GM19324 (cell line): Measurements from ENCODE around the gene FBXO42.
A peak's percentile ranks its signal among the peaks of the same experiment; 100 is the strongest.

ENCODE experiments used
- ATAC-seq: cut with Tn5 transposase; IDR thresholded peaks from one replicate; pipeline ENCODE4 v1.9.1; 2021; ENCODE audit warnings: mild to moderate bottlenecking, moderate library complexity; ENCODE audit not compliant: unreplicated experiment, low FRiP score

Gene FBXO42

DNA sequence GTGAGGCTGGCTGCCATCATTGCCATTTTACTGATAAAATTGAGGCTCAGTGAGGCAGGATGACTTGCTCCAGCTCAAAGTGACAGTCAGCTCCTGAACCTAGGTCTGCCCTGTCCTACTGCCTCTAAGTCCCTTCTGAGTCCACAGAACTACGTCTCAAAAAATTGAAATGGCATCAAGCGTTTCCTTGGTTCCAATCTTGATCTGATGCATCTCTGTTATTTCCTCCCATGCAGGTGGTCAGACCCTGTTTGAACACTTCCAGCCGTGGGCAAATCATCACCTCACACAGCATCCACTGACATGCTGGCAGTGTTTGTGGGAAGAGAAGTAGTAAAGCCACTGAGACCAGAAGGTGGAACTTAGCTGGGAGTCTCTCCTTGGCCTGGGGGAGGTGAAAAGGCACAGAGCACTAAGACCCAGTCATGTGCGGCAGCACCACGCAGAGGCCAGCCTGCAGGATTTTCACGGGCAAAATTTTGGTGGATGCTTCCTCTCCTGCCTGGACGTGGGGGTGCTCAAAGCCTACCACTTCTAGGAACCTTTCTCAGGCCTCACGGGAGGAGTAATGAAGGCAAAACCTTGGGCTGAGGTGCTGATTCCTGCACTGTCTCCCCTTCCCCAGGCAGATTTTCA is 107.5 kb downstream of the FBXO42 start:
- ATAC-seq = no peak

GRCh38 chr1:16243936-16244649 is 108.2 kb downstream of the FBXO42 start:
- no peak for ATAC-seq

DNA sequence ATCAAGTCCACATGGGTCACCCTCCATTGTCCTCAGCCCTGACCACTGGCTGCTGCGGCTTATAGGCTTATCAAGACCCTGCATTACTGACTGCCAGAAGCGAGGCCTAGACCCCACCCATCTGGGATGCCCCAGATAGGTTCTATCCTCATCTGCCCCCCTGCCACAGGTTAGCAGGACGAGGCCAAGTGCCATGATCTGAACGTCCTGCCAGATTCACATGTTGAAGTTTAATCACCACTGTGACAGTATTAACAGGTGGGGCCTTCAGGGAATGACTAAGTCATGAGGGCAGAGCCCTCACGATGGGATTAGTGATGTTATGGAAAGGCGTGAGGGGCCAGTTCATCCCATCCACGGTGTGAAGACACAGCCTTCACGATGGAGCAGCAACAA is 109.1 kb downstream of the FBXO42 start:
- no peak for ATAC-seq

DNA sequence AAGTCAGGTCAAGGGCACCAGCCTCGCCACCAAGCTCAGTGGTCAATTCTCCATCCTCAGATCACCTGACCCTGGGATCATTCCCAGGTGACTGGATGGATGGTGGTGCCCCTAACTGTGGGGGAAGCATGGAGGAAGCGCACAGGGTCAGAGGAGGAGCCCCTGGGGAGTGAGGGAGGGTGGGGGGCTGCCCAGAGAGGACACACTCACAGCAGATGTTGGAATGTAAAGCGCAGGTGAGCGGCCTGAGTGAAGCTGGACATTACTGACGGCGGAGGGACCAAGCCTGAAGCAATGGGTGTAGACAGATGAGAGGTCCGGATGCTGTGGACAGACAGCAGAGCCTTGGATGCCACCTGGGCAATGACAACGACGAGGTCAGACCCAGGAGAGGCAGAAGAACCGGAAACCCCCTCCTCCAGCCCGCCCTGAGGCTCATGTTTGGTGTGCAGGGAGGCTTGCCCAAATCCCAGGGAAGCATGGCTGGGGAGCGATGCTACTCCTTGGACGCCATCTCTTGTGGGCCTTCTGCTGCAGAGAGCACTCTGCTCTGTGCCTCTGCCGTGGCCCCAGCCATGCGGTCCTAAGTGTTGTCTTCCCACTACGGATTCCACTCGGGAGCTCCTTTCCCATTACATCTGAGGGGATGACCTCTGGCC is 109.6 kb downstream of the FBXO42 start:
- no peak for ATAC-seq

DNA sequence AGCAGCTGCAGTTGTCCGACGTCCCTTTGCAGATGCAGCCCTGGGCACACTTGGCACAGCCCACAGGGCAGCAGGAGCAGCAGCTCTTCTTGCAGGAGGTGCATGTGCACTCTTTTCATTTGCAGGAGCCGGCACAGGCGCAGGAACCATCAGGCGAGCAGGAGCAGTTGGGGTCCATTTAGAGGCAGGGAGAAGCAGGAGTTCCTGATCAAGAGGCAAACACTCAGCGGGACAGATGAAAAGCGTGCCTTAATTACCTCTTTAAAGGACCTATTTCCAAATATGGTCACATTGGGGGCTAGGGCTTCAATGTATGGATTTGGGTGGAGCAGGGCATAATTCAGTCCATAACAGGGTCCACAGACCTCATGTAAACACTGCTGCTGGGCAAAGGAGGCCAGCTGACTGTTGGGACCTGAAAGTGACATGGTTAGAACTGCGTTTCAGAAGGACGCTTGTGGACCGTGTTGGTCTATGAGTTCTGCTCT is 111.0 kb downstream of the FBXO42 start:
- no peak for ATAC-seq

DNA sequence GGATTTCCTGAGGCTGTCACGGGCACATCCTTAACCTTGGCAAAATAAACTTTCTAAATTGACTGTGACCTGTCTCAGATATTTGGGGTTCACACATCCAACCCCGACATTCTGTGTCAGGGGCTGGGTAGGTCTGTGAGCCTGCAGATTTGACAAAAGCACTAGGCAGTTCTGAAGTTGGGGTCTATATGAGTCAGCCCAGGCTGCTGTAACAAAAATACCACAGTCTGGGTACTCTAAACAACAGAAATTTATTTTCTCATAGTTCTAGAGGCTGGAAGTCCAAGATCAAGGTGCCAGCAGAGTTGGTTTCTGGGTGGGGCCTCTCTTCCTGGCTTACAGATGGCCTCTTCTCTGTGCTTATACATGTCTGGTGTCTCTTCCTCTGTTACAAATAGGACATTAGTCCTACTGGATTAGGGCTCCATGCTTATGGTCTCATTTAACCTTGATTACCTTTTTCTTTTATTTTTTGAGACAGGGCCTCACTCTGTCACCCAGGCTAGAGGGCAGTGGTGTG is 112.2 kb downstream of the FBXO42 start:
- no peak for ATAC-seq

- ATAC-seq = no peak
Observed at GRCh38 chr1:16237343-16237830, 114.9 kb downstream of the FBXO42 start.

DNA sequence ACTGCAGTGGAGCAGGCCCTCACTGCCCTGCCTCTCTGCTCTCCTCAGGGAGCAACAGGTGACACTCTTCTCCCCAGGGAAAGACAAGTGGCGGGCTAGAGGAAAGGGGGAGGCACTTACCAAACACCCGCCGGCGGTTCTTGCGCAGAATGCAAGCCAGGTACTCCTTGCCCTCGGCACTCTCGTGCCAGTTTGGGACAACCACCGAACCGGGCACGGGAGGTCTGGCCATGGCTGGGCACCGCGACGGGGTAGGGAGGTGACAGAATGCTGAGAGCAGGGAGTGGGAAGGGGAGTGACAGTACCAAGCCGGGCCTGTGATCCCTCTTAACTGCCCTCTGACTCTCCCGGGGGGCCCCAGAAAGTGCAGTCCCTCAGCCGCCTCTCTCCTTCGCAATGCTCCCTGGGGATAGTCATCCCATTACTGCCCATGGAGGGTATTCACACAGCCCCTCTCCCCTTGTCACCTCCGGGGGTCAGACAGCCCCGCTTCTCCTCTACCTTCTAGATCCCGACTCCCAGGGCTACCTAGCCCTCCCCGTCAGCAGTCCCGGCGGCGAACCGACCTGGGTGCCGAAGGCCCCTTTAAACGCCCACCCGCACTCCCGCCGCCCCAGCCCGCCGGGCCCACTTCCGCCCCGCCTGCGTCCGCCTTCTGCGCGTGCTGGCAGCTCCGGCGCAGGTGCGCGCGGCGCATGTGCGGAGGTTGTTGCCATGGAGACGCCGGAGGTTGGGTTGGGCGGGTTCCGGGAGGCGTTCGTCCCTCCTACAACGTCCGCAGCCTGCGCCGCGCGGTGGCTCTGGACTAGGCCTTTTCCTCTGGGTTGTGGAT is 115.6 kb downstream of the FBXO42 start, which contains the start of gene CPLANE2:
CPLANE2 (minus strand) TSS at position 673 of the 832 bp plus-strand sequence; CDS start at position 232, 441 bp downstream.
- peak; percentile 88 for ATAC-seq

DNA sequence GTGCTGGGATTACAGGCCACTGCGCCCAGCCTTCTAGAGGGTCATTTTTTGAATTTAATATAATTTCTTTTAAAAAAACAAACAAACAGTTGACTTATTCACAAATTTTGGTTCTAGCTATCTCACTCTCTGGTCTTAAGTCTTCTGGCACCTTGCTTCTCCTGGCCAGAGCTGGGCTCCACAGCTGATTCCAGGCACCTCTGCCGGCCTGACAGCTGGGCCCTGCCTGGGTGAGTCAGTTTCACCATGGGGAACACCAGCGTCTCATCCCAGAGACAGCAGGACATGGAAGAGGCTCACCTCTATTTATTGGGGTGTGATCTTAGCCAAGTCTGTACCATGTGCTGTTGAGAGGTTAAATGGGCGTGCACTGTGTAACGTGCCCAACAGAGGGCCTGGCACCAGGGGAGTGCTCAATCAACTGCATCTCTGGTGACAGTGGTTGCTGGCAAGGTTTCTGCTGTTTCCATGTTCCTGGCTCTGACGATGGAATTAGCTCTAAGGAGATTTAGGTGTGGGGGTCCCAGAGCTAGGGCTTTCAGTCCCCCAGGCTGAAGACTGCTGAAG is 116.3 kb downstream of the FBXO42 start:
- ATAC-seq = peak; percentile 48

DNA sequence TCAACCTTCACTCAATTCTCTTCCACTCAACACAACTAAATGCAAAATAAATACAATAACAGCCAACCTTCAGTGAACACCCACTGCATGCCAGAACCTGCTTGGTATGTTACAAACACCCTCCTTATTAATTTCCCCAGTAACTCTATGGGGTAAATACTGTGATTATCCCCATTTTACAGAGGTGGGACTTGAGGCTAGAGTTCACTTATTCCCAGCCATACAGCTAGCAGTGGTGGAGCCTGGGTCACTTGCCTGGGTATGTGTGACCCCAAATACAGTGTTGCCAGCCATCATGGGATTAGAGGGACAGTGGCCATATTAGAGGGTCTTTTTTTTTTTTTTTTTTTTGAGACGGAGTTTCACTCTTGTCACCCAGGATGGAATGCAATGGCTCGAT is 116.9 kb downstream of the FBXO42 start:
- no peak for ATAC-seq

DNA sequence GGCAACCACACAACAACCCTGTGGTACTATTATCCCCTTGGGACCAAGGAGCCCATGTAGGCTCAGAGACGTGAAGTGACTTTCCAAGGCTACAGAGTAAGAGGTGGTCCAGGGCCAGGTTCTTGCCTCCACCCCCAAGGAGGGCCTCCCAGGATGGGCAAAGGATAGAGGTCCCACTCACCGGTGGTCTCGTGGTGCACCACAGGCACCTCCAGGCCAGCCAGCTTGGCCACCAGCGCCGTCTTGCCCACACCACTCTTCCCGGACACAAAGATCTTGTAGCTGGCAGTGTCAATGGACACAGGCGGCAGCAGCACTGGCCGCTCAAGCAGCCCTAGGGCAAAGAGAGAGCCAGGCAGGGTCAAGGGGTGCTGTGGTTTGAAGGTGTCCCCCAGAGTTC is 118.8 kb downstream of the FBXO42 start:
- no peak for ATAC-seq

GRCh38 chr1:16232316-16232710 is 120.0 kb downstream of the FBXO42 start:
- no peak for ATAC-seq

DNA sequence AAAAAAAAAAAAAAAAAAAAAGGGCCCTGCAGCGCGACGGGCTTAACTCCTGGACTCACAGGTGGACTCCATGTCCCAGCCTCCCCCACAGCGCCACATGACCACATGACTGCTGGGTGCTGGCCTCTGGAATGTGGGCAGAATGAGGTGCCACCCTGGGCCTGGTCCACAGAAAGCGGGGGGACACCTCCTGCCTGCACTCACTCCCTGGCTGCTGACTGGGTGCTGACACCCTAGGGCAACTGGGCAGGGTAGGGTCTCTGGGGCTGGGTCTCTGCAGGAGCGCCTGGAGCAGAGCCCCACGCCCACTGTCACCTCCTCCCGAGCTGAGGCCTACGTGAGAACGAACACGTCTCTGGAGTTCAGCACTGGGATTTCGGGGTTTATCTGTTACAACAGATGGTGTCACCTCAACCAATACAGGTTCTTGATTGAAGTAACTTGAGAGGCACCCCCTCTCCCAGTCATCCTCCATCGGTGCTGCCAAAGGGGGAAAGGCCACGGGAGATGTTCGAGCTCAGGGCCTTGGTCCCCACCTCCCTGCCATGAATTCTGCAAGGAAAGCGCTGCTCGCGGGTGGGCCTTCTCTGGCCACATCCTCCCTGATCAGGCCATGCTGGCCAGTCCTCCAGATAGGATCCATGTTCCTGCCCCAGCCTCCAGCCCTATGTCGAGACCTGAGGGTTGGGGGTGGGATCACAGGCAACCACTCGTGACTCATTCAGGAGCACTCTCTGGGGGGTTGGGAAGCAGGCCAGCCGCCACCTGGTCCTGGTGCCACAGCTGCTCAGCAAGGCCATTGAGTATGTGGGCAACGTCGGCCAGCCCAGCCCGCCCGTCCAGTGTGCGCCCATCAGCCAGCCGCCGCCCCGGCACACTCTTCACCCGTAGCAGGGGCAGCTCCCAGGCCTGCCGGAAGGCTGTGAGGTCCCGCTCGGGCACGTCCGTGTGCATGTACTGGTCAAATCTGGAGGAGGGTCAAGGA is 120.7 kb downstream of the FBXO42 start:
- ATAC-seq = no peak

GRCh38 chr1:16230744-16231143 is 121.5 kb downstream of the FBXO42 start:
- no peak for ATAC-seq

DNA sequence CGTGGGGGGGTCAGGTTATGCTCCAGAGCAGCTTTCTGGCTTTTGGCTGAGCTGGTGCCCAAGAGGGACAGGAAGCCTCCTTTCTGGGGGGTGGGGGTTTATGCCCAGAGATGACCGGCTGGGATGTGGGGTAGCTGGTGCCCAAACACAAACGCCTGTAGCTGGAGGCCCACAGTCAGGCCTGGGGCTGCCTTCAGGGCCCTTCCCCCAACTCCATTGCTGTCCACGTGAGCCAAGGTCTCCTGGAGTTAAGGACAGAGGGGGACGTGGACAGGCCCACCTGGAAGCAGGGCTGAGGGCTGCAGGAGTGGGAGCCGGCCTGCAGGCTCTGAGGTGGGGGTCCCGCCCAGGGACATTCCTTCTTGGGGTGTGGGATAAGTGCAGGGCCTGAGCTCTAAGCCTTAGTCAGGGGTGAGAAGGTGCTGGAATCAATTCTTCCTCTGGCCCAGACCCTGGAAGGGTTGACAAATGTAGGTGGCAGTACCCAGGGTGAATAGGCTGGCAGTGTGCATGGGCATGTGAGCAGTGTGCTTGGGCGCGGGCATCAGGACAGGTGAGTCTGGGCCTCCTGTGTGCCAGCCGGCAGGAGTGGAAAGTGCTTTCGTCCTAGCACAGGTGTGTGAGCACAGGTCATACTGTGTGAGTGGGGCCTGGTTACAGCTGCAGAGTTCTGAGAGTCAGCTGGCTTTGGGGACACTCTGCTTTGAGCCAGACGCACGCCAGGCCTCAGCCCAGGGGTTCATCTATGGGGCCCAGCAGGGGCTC is 122.1 kb downstream of the FBXO42 start:
- no peak for ATAC-seq

- ATAC-seq = no peak
Observed at GRCh38 chr1:16226490-16227179, 125.6 kb downstream of the FBXO42 start.

DNA sequence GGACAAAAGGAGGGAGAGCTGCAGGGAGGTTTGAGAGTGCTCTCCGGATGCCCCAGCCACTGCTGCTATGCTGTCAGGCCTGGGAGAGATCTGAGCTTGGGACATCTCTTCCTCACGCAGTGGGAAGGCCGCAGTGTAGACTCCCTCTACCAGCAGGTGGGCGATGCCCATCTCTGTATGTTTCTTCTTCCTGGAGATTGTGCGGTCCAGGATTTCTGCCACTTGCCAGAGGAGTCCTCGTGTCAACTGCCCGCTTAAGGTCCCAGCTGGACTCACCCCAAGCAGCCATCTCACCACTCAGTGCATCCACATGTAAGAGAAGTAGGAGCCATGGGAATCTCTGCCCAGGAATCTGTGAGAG is 126.2 kb downstream of the FBXO42 start:
- ATAC-seq = no peak

DNA sequence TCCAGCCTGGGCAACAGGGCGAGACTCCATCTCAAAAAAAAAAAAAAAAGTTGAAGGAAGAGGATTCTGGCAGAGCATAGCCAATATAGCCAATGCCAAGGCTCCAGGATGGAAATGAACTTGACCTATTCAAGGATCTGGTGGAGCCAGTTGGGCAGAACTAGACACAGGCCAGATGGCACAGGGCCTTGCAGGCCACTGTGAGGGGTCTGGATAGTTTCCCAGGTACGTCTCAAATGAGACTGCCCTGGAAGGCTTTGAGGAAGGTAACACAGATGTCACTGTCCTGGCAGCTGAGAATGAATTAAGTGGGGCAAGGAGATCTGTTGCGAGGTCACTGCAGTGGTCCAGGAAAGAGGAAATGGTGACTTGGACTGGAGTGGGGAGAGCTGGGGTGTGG is 127.8 kb downstream of the FBXO42 start:
- no peak for ATAC-seq
